Activated naive CD4-positive, alpha-beta T cell treated with Interleukin-2 at 50 U/mL for 16 hours (primary cell): Measurements from ENCODE around the gene KLC3.

Source experiments
- DNase-seq: peaks from one replicate; pipeline ENCODE4 v3.0.0-alpha.2; 2020

KLC3 gene

GRCh38 chr19:45349430-45349941 is 8.9 kb downstream of the KLC3 start:
- no peak for DNase-seq

- DNase-seq: no peak
These were observed 10.0 kb downstream of the KLC3 start for GRCh38 chr19:45350477-45351058.

DNA sequence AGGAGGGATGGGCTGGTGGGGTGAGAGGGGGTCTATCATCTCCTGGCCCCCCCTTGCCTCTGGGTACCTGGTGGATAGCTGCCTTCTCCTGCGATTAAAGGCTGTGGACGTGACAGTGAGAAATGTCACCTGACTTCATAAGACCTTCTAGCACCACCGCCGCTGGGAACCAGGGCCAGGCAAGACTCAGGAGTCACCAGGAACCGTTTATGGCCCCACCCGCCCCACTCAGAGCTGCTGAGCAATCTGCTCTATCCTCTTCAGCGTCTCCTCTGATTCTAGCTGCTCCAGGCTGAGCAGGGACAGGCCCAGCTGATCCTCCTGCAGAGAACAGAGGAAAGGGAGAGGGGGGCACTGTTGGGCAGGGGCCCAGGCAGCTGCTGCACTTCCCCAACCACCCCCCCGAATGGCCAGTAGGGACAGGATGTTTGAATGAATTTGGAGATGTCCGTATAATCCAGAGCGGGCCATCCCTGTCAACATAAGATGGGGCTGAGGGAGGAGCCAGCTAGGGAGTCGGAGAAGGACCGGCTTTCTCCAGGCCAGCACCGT is 10.9 kb downstream of the KLC3 start:
- DNase-seq: no peak

DNA sequence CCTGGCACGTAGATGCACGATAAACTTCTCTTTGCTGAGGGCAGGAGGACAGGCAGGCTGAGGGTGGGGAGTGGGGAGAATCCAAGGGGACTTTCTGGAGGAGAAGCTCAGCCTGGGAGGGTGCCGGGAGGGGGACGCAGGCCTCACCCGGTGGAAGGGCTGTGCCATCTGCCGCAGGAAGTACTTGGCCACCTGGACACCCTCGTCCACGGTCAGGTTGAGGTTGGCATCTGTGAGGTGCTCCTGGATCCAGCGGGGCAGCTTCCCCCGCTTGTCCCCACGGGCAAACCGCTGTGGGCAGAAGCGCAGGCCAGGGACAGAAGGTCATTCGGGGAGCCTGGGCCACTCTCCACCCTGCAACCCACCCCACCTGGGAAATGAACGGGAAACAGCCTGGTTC is 11.5 kb downstream of the KLC3 start:
- no peak for DNase-seq

- no peak for DNase-seq
These were observed 11.9 kb downstream of the KLC3 start for GRCh38 chr19:45352471-45352870.

DNA sequence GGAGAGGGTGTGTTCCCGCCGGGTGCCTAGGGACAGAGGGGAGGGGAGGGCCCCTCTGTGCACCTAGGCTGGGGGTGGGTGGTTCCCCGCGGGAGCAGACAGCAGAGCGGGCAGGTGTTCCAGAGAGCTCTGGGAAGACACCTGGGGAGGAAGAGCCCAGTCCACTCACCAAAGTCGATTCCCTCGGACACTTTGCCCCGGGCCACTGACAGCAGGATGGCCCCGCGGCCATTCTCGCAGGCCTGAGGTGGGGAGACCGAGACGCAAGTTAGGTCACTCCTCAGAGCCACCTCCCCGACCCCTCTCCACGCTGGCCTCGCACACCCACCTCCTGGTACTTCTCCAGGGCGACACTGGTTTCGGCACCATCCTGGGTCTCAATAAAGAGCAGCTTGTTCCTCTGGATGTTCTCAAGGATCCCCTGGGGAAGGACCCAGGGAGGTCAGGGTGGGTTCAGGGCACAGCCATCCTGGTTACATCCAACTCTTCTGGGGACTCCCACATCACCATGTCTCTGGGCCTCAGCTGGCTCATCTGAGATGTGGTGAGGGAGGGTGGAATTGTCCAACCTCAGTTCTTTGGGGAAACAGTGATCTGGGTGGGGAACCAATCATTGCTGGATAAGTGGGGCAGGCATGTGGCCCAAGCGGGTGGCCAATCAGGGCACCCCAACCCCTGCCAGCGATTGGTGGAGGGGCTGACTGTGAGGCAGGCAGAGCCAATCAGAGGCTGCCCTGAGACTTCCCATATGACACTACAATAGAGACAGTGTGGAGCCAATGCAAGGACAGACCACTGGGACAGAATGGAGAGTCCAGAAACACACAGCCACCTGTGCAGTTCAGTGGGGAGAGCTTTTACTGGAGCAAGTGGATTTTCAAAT is 12.6 kb downstream of the KLC3 start:
- DNase-seq: no peak

GRCh38 chr19:45354241-45354842 is 13.8 kb downstream of the KLC3 start:
- no peak for DNase-seq

GRCh38 chr19:45355402-45355801 is 14.9 kb downstream of the KLC3 start:
- DNase-seq: no peak

- DNase-seq: no peak
These were observed 15.4 kb downstream of the KLC3 start for GRCh38 chr19:45355910-45356309.

GRCh38 chr19:45356760-45357444 is 16.4 kb downstream of the KLC3 start:
- DNase-seq: no peak

GRCh38 chr19:45357445-45357783 is 16.9 kb downstream of the KLC3 start:
- DNase-seq: no peak

DNA sequence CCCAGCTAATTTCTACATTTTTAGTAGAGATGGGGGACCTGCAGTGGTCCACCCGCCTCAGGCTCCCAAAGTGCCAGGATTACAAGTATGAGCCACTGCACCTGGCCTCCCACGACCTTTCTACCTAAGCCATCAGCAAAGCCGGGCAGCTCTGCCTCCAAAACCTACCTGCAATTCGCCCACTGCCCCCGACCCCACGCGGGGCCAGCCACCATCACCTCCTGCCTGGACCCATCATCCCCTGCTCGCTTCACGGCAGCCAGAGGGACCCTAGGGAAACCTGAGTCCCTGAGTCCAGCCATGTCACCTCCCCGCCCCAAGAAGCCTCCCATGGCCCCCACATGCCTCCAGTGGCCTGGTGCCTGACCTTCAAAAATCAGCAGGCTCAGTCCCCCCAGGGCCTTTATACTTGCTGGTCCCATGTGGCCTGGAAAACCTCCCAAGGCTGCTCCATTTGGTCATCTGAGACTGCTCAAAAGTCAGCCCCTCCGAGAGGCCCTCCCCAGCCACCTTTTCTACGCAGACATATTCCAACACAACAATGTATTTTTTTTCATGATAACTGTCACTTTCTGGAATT is 17.8 kb downstream of the KLC3 start:
- no peak for DNase-seq

- DNase-seq: no peak
These were observed 21.1 kb downstream of the KLC3 start for GRCh38 chr19:45361608-45362007.

DNA sequence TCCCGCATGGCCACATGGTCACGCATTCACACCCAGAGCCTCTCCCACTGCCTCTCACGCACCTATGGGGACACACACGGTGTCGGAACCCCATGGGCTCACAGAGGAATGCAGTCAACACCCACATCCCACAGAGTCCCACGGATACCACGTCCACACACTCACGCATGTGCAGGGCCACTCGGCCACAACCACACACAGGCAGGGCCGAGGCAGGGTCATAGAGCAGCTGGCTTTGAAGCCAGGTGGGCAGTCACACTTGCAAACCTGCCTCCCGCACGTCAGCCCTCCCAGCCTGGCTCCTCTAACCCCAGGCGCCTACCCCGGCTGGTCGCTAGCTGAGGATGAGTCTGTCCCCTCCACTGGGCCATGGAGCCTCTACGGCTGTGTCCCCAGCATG is 21.7 kb downstream of the KLC3 start:
- no peak for DNase-seq

- DNase-seq: no peak
These were observed 23.4 kb downstream of the KLC3 start for GRCh38 chr19:45363861-45364459.

GRCh38 chr19:45364696-45365095 is 24.1 kb downstream of the KLC3 start:
- DNase-seq: no peak

GRCh38 chr19:45368127-45368526 is 27.6 kb downstream of the KLC3 start:
- no peak for DNase-seq

GRCh38 chr19:45368737-45369340 is 28.3 kb downstream of the KLC3 start:
- no peak for DNase-seq

GRCh38 chr19:45370410-45371204 is 30.1 kb downstream of the KLC3 start, which contains the start of gene ERCC2:
Gene ERCC2, minus strand, starts transcription at chr19:45370573. Its CDS starts 33 bp downstream, at chr19:45370540.
- peak; percentile 100 for DNase-seq

GRCh38 chr19:45376045-45376724 is 35.6 kb downstream of the KLC3 start:
- no peak for DNase-seq
